Measurements from ENCODE around the gene PDZD2.

GRCh38 chr5:32098890-32099310 is 460.0 kb downstream of the PDZD2 start:
- TF ChIP-seq CTCF (IDR thresholded peaks at IDR 0.05) (no peak), POLR2A (IDR thresholded peaks at IDR 0.05) (no peak)
